Dermis microvascular lymphatic vessel endothelial cell (primary cell): ENCODE data around the gene PARD3. TPM values are rescaled to one million over a fixed set of nuclear protein-coding genes. Genes with fewer than 3 reads are reported as not detected.
A peak's percentile ranks its signal among the peaks of the same experiment; 100 is the strongest.

Experiments used
- DNase-seq, 2 donors: peaks; one replicate each; pipeline versions ENCODE4 v3.0.0 to v3.0.0-alpha.2; 2010; ENCODE audit warnings: low read depth in 2 of 2
- total RNA-seq: library from RNA; depleted of rRNA; stranded (reverse); fragments of >200 nt; gene quantifications from 2 replicates; pipeline ENCODE4 v1.2.1, GENCODE V29; 2014

PARD3 gene
- total RNA-seq, 1 donor from 2014 or later: 22.6 TPM

- no peak for DNase-seq
Measured at GRCh38 chr10:34697351-34698247, 117.5 kb downstream of the PARD3 start.

GRCh38 chr10:34696423-34696822, 118.7 kb downstream of the PARD3 start:
- peak in 1 of 2 donors; percentile 73 for DNase-seq

- DNase-seq: no peak
Measured at GRCh38 chr10:34690383-34691049, 124.6 kb downstream of the PARD3 start.

- DNase-seq: peak in 1 of 2 donors; percentile 46
Measured at GRCh38 chr10:34689053-34689452, 126.0 kb downstream of the PARD3 start.

GRCh38 chr10:34687434-34688210, 127.5 kb downstream of the PARD3 start:
- no peak for DNase-seq

- DNase-seq: no peak
Measured at GRCh38 chr10:34682580-34682979, 132.5 kb downstream of the PARD3 start.

- no peak for DNase-seq
Measured at GRCh38 chr10:34681933-34682332, 133.2 kb downstream of the PARD3 start.

GRCh38 chr10:34679177-34679576, 135.9 kb downstream of the PARD3 start:
- DNase-seq: no peak

- DNase-seq: peak in 1 of 2 donors; percentile 8
Measured at GRCh38 chr10:34677591-34677990, 137.5 kb downstream of the PARD3 start.

- no peak for DNase-seq
Measured at GRCh38 chr10:34677132-34677531, 138.0 kb downstream of the PARD3 start.

- no peak for DNase-seq
Measured at GRCh38 chr10:34674176-34674575, 140.9 kb downstream of the PARD3 start.

GRCh38 chr10:34670081-34670480, 145.0 kb downstream of the PARD3 start:
- DNase-seq: no peak

GRCh38 chr10:34669079-34669478, 146.0 kb downstream of the PARD3 start:
- no peak for DNase-seq

- DNase-seq: no peak
Measured at GRCh38 chr10:34667177-34667576, 147.9 kb downstream of the PARD3 start.

- peak in 1 of 2 donors; percentile 72 for DNase-seq
Measured at GRCh38 chr10:34666008-34666704, 148.9 kb downstream of the PARD3 start.

- DNase-seq: no peak
Measured at GRCh38 chr10:34664706-34665105, 150.4 kb downstream of the PARD3 start.

GRCh38 chr10:34661580-34661979, 153.5 kb downstream of the PARD3 start:
- DNase-seq: no peak

GRCh38 chr10:34658934-34659333, 156.2 kb downstream of the PARD3 start:
- no peak for DNase-seq

- DNase-seq: no peak
Measured at GRCh38 chr10:34656661-34657060, 158.4 kb downstream of the PARD3 start.

- DNase-seq: peak; percentile 33 to 71
Measured at GRCh38 chr10:34655286-34656170, 159.6 kb downstream of the PARD3 start.
